ENCODE measurements around the gene CIRBP.

The CIRBP gene

GRCh38 chr19:1268226-1269064 is 687 bp upstream of the CIRBP start:
- no peak for DNase-seq (ENCODE audit: low read depth)
- peak overlapping the region; percentile 66 for H3K4me3 ChIP-seq (ENCODE audit: low read depth, low read length)
- no peak for TF ChIP-seq CTCF (IDR thresholded peaks at IDR 0.05; ENCODE audit: control insufficient read depth, extremely low read depth, insufficient read depth)

- DNase-seq (ENCODE audit: low read depth) = peak; percentile 87
- H3K4me3 ChIP-seq (ENCODE audit: low read depth, low read length) = peak overlapping the region; percentile 66
- peak; percentile 25; the same call in 1 of the 2 replicates for TF ChIP-seq CTCF (IDR thresholded peaks at IDR 0.05; ENCODE audit: control insufficient read depth, extremely low read depth, insufficient read depth)
Measured at GRCh38 chr19:1269478-1270212, 513 bp downstream of the CIRBP start.

DNA sequence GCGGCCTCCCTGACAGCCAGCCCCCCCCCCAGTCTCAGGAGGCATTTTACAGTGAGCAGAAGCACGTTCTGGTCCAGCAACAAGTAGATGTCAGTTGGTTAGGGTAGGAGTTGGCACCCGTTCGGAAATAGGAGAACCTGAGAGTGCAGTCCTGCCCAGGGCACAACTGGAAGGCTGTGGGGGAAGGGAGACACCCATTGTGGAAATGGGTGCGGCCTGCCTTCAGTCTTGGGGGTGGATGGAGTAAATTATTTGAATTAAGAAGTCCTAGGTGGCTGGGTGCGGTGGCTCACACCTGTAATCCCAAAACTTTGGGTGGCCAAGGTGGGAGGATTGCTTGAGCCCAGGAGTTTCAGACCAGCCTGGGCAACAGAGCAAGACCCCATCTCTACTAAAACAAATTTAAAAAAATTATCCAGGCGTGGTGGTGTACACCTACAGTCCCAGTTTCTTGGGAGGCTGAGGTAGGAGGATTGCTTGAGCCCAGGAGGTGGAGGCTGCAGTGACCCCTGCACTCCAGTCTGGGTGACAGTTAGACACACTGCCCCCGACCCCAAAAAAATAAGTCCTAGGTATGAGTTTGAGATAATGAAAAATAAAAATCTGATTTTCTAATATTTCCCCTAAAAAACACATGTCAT is 1.2 kb downstream of the CIRBP start:
- no peak for TF ChIP-seq CTCF (IDR thresholded peaks at IDR 0.05; ENCODE audit: control insufficient read depth, extremely low read depth, insufficient read depth)
- peak overlapping the region; percentile 66 for H3K4me3 ChIP-seq (ENCODE audit: low read depth, low read length)
- DNase-seq (ENCODE audit: low read depth) = no peak

DNA sequence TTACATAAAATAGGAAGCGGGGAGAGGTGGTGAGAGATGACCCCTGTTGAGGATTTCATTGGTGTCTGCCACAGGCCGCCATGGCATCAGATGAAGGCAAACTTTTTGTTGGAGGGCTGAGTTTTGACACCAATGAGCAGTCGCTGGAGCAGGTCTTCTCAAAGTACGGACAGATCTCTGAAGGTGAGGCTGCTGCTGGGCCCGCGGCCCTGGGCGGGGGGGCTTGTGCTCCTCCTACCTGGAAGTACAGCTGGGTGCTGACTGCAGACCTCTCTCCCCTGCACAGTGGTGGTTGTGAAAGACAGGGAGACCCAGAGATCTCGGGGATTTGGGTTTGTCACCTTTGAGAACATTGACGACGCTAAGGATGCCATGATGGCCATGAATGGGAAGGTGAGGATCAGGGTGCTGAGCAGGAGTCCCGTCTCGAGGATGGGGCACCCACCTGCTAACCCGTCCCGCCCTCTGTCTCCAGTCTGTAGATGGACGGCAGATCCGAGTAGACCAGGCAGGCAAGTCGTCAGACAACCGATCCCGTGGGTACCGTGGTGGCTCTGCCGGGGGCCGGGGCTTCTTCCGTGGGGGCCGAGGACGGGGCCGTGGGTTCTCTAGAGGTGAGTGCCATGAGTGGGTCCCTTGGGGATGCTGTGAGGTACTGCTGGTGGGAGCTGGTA is 1.9 kb downstream of the CIRBP start:
- no peak for TF ChIP-seq CTCF (IDR thresholded peaks at IDR 0.05; ENCODE audit: control insufficient read depth, extremely low read depth, insufficient read depth)
- DNase-seq (ENCODE audit: low read depth) = no peak
- H3K4me3 ChIP-seq (ENCODE audit: low read depth, low read length) = peak overlapping the region; percentile 66

- TF ChIP-seq CTCF (IDR thresholded peaks at IDR 0.05; ENCODE audit: control insufficient read depth, extremely low read depth, insufficient read depth) = no peak
- no peak for DNase-seq (ENCODE audit: low read depth)
- H3K4me3 ChIP-seq (ENCODE audit: low read depth, low read length) = peak overlapping the region; percentile 66
Measured at GRCh38 chr19:1271528-1272422, 2.6 kb downstream of the CIRBP start.
